Stimulated activated CD4-positive, alpha-beta T cell treated with anti-CD3 and anti-CD28 coated beads, Interleukin-15, amount 100 ng/mL, for 24 hours (primary cell): ENCODE measurements around the gene PSRC1.
A peak's percentile ranks its signal among the peaks of the same experiment; 100 is the strongest.

Experiments used
- DNase-seq: peaks from one replicate; pipeline ENCODE4 v3.0.0-alpha.2; 2020

Gene PSRC1

GRCh38 chr1:109243221-109243620 is 39.7 kb downstream of the PSRC1 start:
- DNase-seq: no peak

- no peak for DNase-seq
Measured at GRCh38 chr1:109242387-109242786, 40.6 kb downstream of the PSRC1 start.

- no peak for DNase-seq
Measured at GRCh38 chr1:109241841-109242345, 41.1 kb downstream of the PSRC1 start.

GRCh38 chr1:109241344-109241743 is 41.6 kb downstream of the PSRC1 start:
- no peak for DNase-seq

- DNase-seq: peak; percentile 54
Measured at GRCh38 chr1:109240158-109241152, 42.5 kb downstream of the PSRC1 start.

GRCh38 chr1:109239409-109240068 is 43.4 kb downstream of the PSRC1 start:
- peak; percentile 44 for DNase-seq

- no peak for DNase-seq
Measured at GRCh38 chr1:109239047-109239408, 43.9 kb downstream of the PSRC1 start.

GRCh38 chr1:109238382-109238781 is 44.6 kb downstream of the PSRC1 start:
- DNase-seq: no peak

GRCh38 chr1:109237512-109237911 is 45.4 kb downstream of the PSRC1 start:
- no peak for DNase-seq

- no peak for DNase-seq
Measured at GRCh38 chr1:109235137-109235536, 47.8 kb downstream of the PSRC1 start.

- no peak for DNase-seq
Measured at GRCh38 chr1:109231066-109231465, 51.9 kb downstream of the PSRC1 start.
